ENCODE data around the gene NDUFS5. TPM values are rescaled to one million over a fixed set of nuclear protein-coding genes. Genes with fewer than 3 reads are reported as not detected.
A peak's percentile ranks its signal among the peaks of the same experiment; 100 is the strongest.

NDUFS5 gene
- total RNA-seq, 1 donor from 2014 or later: 360 TPM

GRCh38 chr1:38989979-38990378 lies 36.2 kb upstream of the NDUFS5 start:
- Histone ChIP-seq H3K4me3 (ENCODE audit: insufficient read depth, low read depth, low read length) (peak overlapping the region; percentile 63), H2AFZ (ENCODE audit: low read depth, low read length) (peak overlapping the region; percentile 75), H3K9me3 (ENCODE audit: insufficient read depth, low read depth, low read length) (no peaks in the 10 kb centered on the region), H3K79me2 (ENCODE audit: insufficient read depth, low read length) (peaks cover 40% of the 10 kb centered on the region), H4K20me1 (ENCODE audit: insufficient read depth, low read length) (peaks cover 35% of the 10 kb centered on the region), H3K4me1 (ENCODE audit: insufficient read depth, low read length) (peaks cover 47% of the 10 kb centered on the region), H3K36me3 (ENCODE audit: insufficient read depth, low read length) (peaks cover 7% of the 10 kb centered on the region), H3K27me3 (ENCODE audit: insufficient read depth, low read length) (no peaks in the 10 kb centered on the region), H3K4me2 (ENCODE audit: low read length) (peak overlapping the region; percentile 86), H3K9ac (ENCODE audit: low read length) (peak overlapping the region; percentile 79), H3K27ac (ENCODE audit: low read depth, low read length) (peak overlapping the region; percentile 76)
- no peak for TF ChIP-seq CTCF (IDR thresholded peaks at IDR 0.05; ENCODE audit: insufficient read depth, low read depth, low read length)
- H3K4me1 Mint-ChIP-seq (ENCODE audit: low read depth, unreplicated experiment): peaks cover 37% of the 10 kb centered on the region
- peak overlapping the region; percentile 80 for H3K27ac Mint-ChIP-seq (ENCODE audit: unreplicated experiment)
- peak overlapping the region; percentile 79 for H3K4me3 Mint-ChIP-seq (ENCODE audit: unreplicated experiment)
- H3K27me3 Mint-ChIP-seq (ENCODE audit: low read depth, unreplicated experiment): no peaks in the 10 kb centered on the region
- FAIRE-seq (no peak), DNase-seq (ENCODE audit: low read depth) (no peak)
- peaks cover 4% of the 10 kb centered on the region for H3K36me3 Mint-ChIP-seq (ENCODE audit: low read depth, unreplicated experiment)
- H3K9me3 Mint-ChIP-seq (ENCODE audit: unreplicated experiment): no peaks in the 10 kb centered on the region

DNA sequence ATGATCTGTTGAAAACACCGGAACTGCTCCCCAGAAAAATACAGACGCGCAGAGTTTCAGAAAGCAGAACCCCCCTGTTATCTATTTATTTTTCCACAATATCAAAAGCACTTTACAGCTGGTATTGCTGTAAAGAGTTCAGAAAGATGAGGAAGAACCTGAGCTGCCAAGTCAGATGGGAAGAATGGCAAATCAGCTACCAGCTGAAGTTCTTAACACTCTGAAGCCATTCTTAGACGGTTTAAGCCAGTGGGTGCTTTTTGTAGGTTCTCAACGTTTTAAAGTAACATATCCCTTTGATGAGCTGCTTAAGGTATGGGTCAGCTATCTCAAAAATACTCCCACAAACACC lies 35.8 kb upstream of the NDUFS5 start:
- peak overlapping the region; percentile 75 for H2AFZ ChIP-seq (ENCODE audit: low read depth, low read length)
- H3K36me3 Mint-ChIP-seq (ENCODE audit: low read depth, unreplicated experiment): peaks cover 4% of the 10 kb centered on the region
- peaks cover 39% of the 10 kb centered on the region for H3K4me1 Mint-ChIP-seq (ENCODE audit: low read depth, unreplicated experiment)
- no peaks in the 10 kb centered on the region for H3K27me3 ChIP-seq (ENCODE audit: insufficient read depth, low read length)
- peak overlapping the region; percentile 80 for H3K27ac Mint-ChIP-seq (ENCODE audit: unreplicated experiment)
- H3K4me3 Mint-ChIP-seq (ENCODE audit: unreplicated experiment): peak overlapping the region; percentile 79
- H3K79me2 ChIP-seq (ENCODE audit: insufficient read depth, low read length): peaks cover 44% of the 10 kb centered on the region
- H3K27ac ChIP-seq (ENCODE audit: low read depth, low read length): peak overlapping the region; percentile 76
- peak overlapping the region; percentile 63 for H3K4me3 ChIP-seq (ENCODE audit: insufficient read depth, low read depth, low read length)
- no peaks in the 10 kb centered on the region for H3K27me3 Mint-ChIP-seq (ENCODE audit: low read depth, unreplicated experiment)
- peak; percentile 5 for DNase-seq (ENCODE audit: low read depth)
- peaks cover 10% of the 10 kb centered on the region for H3K36me3 ChIP-seq (ENCODE audit: insufficient read depth, low read length)
- FAIRE-seq: no peak
- peak overlapping the region; percentile 79 for H3K9ac ChIP-seq (ENCODE audit: low read length)
- H3K9me3 ChIP-seq (ENCODE audit: insufficient read depth, low read depth, low read length): no peaks in the 10 kb centered on the region
- peaks cover 46% of the 10 kb centered on the region for H3K4me1 ChIP-seq (ENCODE audit: insufficient read depth, low read length)
- H3K9me3 Mint-ChIP-seq (ENCODE audit: unreplicated experiment): no peaks in the 10 kb centered on the region
- no peak for TF ChIP-seq CTCF (IDR thresholded peaks at IDR 0.05; ENCODE audit: insufficient read depth, low read depth, low read length)
- TF ChIP-seq EZH2 (IDR thresholded peaks at IDR 0.05; ENCODE audit: insufficient read depth, low read length): no peak
- peaks cover 39% of the 10 kb centered on the region for H4K20me1 ChIP-seq (ENCODE audit: insufficient read depth, low read length)
- H3K4me2 ChIP-seq (ENCODE audit: low read length): peak overlapping the region; percentile 86

GRCh38 chr1:38990738-38991637 lies 35.2 kb upstream of the NDUFS5 start, which contains the start of gene AKIRIN1:
TSS of gene AKIRIN1 (plus strand) at chr1:38991276. CDS start at chr1:38991381, 105 bp downstream.
- H3K4me2 ChIP-seq (ENCODE audit: low read length): peak within 1 kb of the TSS; percentile 91
- H3K36me3 ChIP-seq (ENCODE audit: insufficient read depth, low read length): peaks cover 12% of the 10 kb centered on the region
- no peaks in the 10 kb centered on the region for H3K9me3 ChIP-seq (ENCODE audit: insufficient read depth, low read depth, low read length)
- H3K9ac ChIP-seq (ENCODE audit: low read length): peak within 1 kb of the TSS; percentile 90
- no peak for FAIRE-seq
- DNase-seq (ENCODE audit: low read depth): peak; percentile 93
- peak within 1 kb of the TSS; percentile 95 for H3K4me3 ChIP-seq (ENCODE audit: insufficient read depth, low read depth, low read length)
- Mint-ChIP-seq H3K27ac (ENCODE audit: unreplicated experiment) (peak within 1 kb of the TSS; percentile 80), H3K36me3 (ENCODE audit: low read depth, unreplicated experiment) (peaks cover 4% of the 10 kb centered on the region), H3K27me3 (ENCODE audit: low read depth, unreplicated experiment) (no peaks in the 10 kb centered on the region), H3K9me3 (ENCODE audit: unreplicated experiment) (no peaks in the 10 kb centered on the region), H3K4me1 (ENCODE audit: low read depth, unreplicated experiment) (peaks cover 35% of the 10 kb centered on the region), H3K4me3 (ENCODE audit: unreplicated experiment) (peak within 1 kb of the TSS; percentile 97)
- H2AFZ ChIP-seq (ENCODE audit: low read depth, low read length): peak within 1 kb of the TSS; percentile 75
- peaks cover 45% of the 10 kb centered on the region for H4K20me1 ChIP-seq (ENCODE audit: insufficient read depth, low read length)
- TF ChIP-seq EZH2 (IDR thresholded peaks at IDR 0.05; ENCODE audit: insufficient read depth, low read length): no peak
- no peak for TF ChIP-seq CTCF (IDR thresholded peaks at IDR 0.05; ENCODE audit: insufficient read depth, low read depth, low read length)
- H3K79me2 ChIP-seq (ENCODE audit: insufficient read depth, low read length): peaks cover 50% of the 10 kb centered on the region
- H3K27ac ChIP-seq (ENCODE audit: low read depth, low read length): peak within 1 kb of the TSS; percentile 91
- H3K27me3 ChIP-seq (ENCODE audit: insufficient read depth, low read length): no peaks in the 10 kb centered on the region
- peaks cover 39% of the 10 kb centered on the region for H3K4me1 ChIP-seq (ENCODE audit: insufficient read depth, low read length)
